ACC112 (cell line): ENCODE results near the gene PCP4L1.
"Not testable (repeated sequence)": the region's sequence is repeated elsewhere in the genome, so short reads cannot be mapped to it uniquely, and the experiment has no call there.

Experiments
- H2AFZ ChIP-seq: fragments of 200-600 bp; sonication (generic); one replicate; pipeline ENCODE4 v1.6.0; 2017; ENCODE audit warnings: antibody characterized with exemption, low read length; ENCODE audit not compliant: unreplicated experiment
- H3K27ac ChIP-seq: fragments of 200-600 bp; sonication (generic); 2 replicates; pipeline ENCODE4 v1.5.1; 2014; ENCODE audit warnings: low read depth, mild to moderate bottlenecking, antibody characterized with exemption, low read length, moderate library complexity
- H3K27me3 ChIP-seq: fragments of 200-600 bp; sonication (generic); 2 replicates; pipeline ENCODE4 v1.6.1; 2014; ENCODE audit warnings: mild to moderate bottlenecking, antibody characterized with exemption, low read length, moderate library complexity, mixed read lengths; ENCODE audit not compliant: insufficient read depth
- H3K36me3 ChIP-seq: fragments of 200-600 bp; sonication (generic); 2 replicates; pipeline ENCODE4 v1.6.1; 2016; ENCODE audit warnings: mild to moderate bottlenecking, antibody characterized with exemption, low read length, moderate library complexity, mixed read lengths; ENCODE audit not compliant: insufficient read depth
- H3K4me1 ChIP-seq: fragments of 200-600 bp; sonication (generic); one replicate; pipeline ENCODE4 v1.6.1; 2016; ENCODE audit warnings: low read length, mixed read lengths; ENCODE audit not compliant: insufficient read depth, unreplicated experiment, control insufficient read depth
- H3K4me3 ChIP-seq: fragments of 200-600 bp; sonication (generic); 2 replicates; pipeline ENCODE4 v1.5.1; 2014; ENCODE audit warnings: mild to moderate bottlenecking, low read depth, low read length
- H3K79me2 ChIP-seq: fragments of 200-600 bp; sonication (generic); one replicate; pipeline ENCODE4 v1.6.0; 2016; ENCODE audit warnings: low read length; ENCODE audit not compliant: control insufficient read depth, unreplicated experiment, insufficient read depth

The PCP4L1 gene

DNA sequence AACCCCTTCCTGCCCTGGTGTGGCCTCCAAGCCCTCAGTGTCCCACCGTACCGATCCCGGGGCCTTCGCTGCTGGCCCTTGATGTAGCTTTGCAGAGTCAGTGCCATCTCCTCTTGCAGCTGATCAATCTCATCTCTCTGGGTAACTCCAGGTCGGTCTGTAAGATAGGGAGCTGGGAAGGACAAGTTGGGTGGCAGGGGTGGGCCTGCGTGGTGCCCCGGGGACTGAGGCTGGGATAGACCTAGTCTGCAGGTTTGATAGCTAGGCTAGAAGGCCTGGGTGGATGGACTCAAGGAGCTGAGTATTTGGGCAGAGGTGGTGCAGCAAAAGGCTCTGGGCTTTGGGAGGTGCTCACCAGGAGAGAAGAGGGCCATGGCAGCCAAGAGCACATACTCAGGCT, 27.8 kb upstream of the PCP4L1 start:
- H3K4me1 ChIP-seq, result peaks cover 13% of the 10 kb centered on the region
- no peak overlapping the region for H3K4me3 ChIP-seq
- H3K27me3 ChIP-seq, result no peaks in the 10 kb centered on the region
- H3K27ac ChIP-seq, result no peak overlapping the region
- no peak overlapping the region for H2AFZ ChIP-seq
- H3K36me3 ChIP-seq, result no peaks in the 10 kb centered on the region
- H3K79me2 ChIP-seq, result peaks cover 3% of the 10 kb centered on the region

DNA sequence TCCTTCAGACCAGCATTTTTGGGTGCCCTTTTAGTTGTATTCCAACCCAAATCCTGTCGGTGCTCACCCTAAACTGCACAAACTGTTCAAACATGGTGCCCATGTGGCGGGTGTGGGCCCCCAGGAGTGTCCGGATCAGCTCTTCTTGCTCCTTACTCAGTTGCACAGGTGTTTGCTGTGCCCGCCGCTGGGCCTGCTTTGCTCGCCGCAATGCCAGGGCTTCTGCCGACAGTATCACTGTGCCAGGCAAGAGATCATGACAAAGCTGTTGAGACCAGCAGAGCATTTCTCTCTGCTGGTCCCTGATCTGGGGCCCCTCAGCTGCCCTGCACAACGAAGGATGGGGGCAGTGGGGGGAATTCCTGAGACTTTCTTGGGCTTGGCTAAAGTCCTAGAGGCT, 25.4 kb upstream of the PCP4L1 start:
- Histone ChIP-seq H3K36me3 (no peaks in the 10 kb centered on the region), H3K4me3 (no peak overlapping the region)

DNA sequence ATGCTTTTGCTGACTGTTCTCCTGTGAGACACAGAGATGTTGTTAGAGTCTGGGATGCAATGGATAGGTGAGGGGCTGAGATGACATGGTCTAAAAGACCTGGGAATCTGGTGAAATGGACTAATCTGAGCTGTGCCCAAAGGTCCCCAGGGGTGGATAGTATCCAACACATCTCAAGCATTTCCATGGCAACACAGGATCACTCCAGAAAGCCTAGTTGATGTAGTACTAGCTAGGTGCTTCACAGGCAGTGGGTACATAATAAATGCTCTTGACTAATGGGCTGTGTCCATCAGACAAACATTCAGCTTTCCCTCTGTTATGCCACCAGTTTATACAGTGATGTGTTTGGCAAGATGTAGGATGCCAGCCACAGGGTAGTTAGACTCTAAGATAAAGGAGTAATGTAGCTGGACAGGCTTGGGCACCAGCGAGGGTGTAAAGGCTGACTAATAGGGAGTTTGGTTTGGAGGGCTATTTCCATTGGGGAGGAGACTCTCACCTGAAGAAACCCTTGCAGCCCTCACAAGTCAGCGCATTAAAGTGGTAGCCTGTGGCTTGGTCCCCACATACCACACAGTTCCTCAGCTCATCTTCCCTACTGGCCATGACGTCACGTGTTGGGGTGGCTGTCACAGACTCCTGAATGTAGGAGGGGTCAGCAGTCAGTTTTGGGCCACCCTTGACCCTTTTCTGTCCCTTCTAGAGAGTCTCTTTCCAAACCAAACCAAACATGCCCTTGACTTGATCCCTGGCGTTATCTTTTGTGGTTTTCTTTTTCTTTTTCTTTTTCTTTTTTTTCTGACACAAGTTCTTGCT, 22.4 kb upstream of the PCP4L1 start:
- no peaks in the 10 kb centered on the region for H3K36me3 ChIP-seq
- no peaks in the 10 kb centered on the region for H3K79me2 ChIP-seq
- H3K4me3 ChIP-seq, result no peak overlapping the region
- H3K4me1 ChIP-seq, result no peaks in the 10 kb centered on the region
- H3K27me3 ChIP-seq, result no peaks in the 10 kb centered on the region
- no peak overlapping the region for H2AFZ ChIP-seq
- no peak overlapping the region for H3K27ac ChIP-seq

More for the DNA sequence above, 25.4 kb upstream of the PCP4L1 start:
- Histone ChIP-seq H3K4me1 (no peaks in the 10 kb centered on the region), H3K27me3 (no peaks in the 10 kb centered on the region), H3K27ac (no peak overlapping the region), H2AFZ (no peak overlapping the region), H3K79me2 (no peaks in the 10 kb centered on the region)

DNA sequence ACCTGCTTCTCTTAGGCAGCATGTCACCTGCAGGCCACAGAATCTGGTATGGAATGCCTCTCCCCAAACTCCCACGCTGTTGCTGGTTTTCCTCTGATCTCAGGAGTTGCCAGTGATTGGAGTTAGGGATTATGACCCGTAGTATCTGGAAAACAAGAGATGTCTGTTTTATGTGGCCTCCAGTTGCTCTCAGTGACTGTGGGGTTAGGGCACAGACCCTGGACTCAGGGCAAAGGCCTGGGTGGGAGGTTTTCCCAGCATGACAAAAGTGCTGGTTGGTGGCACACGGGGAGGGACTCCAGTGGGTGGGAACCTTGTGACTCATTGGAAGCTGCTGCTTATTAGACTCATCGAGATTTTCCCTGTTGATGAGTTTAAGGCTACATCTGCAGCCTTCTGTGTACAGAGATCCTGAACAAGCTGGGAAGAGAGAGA, 20.5 kb upstream of the PCP4L1 start, which contains the start of gene NR1I3:
Gene NR1I3, minus strand, starts transcription at position 165 of the 435 bp plus-strand sequence. CDS start 1,638 bp downstream, outside the sequence.
- Histone ChIP-seq H3K4me3 (no peak within 1 kb of the TSS), H3K36me3 (no peaks in the 10 kb centered on the region), H3K4me1 (no peaks in the 10 kb centered on the region), H2AFZ (no peak within 1 kb of the TSS), H3K27ac (no peak within 1 kb of the TSS), H3K79me2 (no peaks in the 10 kb centered on the region), H3K27me3 (no peaks in the 10 kb centered on the region)

DNA sequence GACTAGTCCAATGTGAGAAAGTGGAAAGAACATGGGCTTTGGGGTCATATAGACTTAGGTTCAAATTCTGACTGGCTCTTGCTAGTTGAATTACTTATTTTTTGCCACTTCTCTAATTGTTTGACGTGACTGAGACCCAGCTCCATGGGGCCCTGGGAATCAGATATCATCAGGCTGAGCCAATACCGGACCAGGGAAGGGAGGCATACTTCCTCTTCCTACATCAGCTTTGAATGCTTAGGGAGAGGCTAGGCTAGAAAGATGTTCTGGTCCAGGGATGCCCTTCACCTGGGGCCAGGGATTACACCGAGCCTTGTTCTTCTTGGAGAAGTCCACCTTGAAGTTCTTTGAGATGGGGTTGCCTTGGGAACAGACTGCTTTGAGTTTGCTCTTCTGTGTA, 16.9 kb upstream of the PCP4L1 start:
- no peaks in the 10 kb centered on the region for H3K27me3 ChIP-seq
- H3K4me1 ChIP-seq, result no peaks in the 10 kb centered on the region
- H3K79me2 ChIP-seq, result no peaks in the 10 kb centered on the region
- H3K4me3 ChIP-seq, result no peak overlapping the region
- no peak overlapping the region for H2AFZ ChIP-seq
- no peak overlapping the region for H3K27ac ChIP-seq
- no peaks in the 10 kb centered on the region for H3K36me3 ChIP-seq

DNA sequence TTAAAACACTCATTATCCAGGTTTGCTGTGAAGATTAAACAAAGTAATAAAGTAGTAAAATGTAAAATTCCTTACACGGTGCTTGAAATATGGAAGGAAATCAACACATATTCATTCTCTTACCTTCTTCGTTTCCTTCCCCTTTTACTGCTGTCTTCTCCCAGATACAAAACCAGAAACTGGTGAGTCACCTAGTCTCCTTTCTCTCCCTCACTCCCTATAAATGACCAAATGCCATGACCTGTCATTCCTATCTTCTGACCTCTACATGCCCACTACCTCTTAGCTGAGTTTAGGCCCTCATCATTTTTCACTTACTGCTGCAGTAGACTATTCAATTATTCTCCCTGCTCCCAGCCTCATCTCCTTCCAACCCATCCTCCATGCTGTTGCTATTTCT, 16.2 kb upstream of the PCP4L1 start:
- Histone ChIP-seq H3K27me3 (no peaks in the 10 kb centered on the region), H3K79me2 (no peaks in the 10 kb centered on the region), H3K36me3 (no peaks in the 10 kb centered on the region), H3K4me3 (no peak overlapping the region), H2AFZ (no peak overlapping the region), H3K27ac (no peak overlapping the region), H3K4me1 (no peaks in the 10 kb centered on the region)

DNA sequence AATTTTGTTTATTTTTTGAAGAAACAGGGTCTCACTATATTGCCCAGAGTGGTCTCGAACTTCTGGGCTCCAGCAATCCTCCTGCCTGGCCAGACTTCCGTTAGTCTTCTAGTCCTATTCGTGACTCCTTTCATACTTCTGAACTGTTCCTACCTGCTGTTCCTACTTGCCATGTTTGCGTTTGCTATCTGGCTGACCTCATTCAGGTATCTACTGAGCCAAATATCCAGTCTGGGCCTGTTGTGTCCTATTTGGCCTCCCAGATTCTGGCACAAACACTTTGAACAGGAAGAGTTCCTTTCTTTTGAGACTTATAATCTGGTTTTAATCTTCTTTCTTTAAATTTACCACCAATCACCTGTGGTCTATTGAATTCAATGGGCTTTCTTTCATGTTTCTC, 13.7 kb upstream of the PCP4L1 start:
- H3K4me3 ChIP-seq, result no peak overlapping the region
- no peaks in the 10 kb centered on the region for H3K79me2 ChIP-seq
- no peak overlapping the region for H2AFZ ChIP-seq
- H3K27ac ChIP-seq, result no peak overlapping the region
- H3K36me3 ChIP-seq, result no peaks in the 10 kb centered on the region
- H3K27me3 ChIP-seq, result no peaks in the 10 kb centered on the region
- H3K4me1 ChIP-seq, result no peaks in the 10 kb centered on the region

DNA sequence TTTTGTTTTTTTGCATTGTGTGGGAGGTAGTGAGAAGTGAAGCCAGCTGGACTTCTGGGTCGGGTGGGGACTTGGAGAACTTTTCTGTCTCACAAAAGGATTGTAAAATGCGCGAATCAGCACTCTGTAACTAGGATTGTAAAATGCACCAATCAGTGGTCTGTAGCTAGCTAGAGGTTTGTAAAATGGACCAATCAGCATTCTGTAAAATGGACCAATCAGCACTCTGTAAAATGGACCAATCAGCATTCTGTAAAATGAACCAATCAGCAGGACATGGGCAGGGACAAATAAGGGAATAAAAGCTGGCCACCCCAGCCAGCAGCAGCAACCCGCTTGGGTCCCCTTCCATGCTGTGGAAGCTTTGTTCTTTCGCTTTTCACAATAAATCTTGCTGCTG, 8.4 kb upstream of the PCP4L1 start:
- not testable (repeated sequence) for H3K4me1 ChIP-seq, H3K4me3 ChIP-seq, H3K27ac ChIP-seq, H3K36me3 ChIP-seq, H2AFZ ChIP-seq, H3K79me2 ChIP-seq, H3K27me3 ChIP-seq

DNA sequence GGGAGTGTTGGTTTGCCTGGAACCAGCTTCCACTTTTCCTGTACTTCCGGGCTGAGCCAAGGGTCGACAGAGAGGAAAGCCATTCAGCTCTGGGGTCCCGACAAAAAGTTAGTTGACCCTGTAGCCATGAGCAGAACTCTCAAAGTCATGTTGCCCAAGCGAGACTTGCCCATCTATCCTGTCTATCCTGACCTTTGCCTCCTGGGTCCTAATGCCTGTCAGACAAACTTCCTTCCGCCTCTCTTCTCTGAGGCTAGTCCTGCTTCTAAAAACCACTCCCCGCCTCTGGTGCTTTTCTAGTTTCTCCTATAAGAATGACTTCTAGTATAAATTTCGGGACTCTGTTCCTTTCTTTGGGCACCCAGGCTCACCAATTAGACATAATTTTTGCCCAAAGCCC, 7.7 kb upstream of the PCP4L1 start:
- no peaks in the 10 kb centered on the region for H3K36me3 ChIP-seq
- no peaks in the 10 kb centered on the region for H3K27me3 ChIP-seq
- no peak overlapping the region for H2AFZ ChIP-seq
- H3K4me1 ChIP-seq, result no peaks in the 10 kb centered on the region
- no peak overlapping the region for H3K27ac ChIP-seq
- no peak overlapping the region for H3K4me3 ChIP-seq
- no peaks in the 10 kb centered on the region for H3K79me2 ChIP-seq

DNA sequence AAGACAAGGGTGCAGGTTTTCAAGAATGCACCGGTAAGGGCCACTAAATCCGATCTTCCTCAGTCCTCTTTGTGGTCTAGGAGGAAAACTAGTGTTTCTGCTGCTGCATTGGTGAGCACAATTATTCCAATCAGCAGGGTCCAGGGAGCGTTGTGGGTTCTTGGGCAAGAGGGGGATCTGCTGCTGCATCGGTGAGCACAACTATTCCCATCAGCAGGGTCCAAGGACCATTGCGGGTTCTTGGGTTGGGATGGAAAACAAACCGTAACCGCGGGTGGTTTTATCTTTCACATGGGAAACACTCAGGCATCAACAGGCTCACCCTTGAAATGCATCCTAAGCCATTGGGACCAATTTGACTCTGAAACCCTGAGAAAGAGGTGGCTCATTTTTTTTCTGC, 7.0 kb upstream of the PCP4L1 start:
- H3K27me3 ChIP-seq, result no peaks in the 10 kb centered on the region
- no peak overlapping the region for H3K4me3 ChIP-seq
- H3K79me2 ChIP-seq, result no peaks in the 10 kb centered on the region
- no peaks in the 10 kb centered on the region for H3K4me1 ChIP-seq
- H3K27ac ChIP-seq, result no peak overlapping the region
- no peak overlapping the region for H2AFZ ChIP-seq
- H3K36me3 ChIP-seq, result no peaks in the 10 kb centered on the region

DNA sequence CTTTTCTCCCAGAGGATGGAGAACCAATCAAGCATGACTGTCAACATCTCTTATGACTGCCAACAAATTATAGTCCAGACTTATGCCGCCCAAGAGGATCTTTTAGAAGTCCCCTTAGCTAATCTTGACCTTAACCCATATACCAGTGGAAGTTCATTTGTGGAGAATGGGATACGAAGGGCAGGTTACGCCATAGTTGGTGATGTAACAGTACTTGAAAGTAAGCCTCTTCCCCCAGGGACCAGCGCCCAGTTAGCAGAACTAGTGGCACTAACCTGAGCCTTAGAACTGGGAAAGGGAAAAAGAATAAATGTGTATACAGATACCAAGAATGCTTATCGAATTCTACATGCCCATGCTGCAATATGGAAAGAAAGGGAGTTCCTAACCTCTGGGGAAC, 3.2 kb upstream of the PCP4L1 start:
- not testable (repeated sequence) for H2AFZ ChIP-seq, H3K27ac ChIP-seq, H3K4me3 ChIP-seq, H3K4me1 ChIP-seq, H3K79me2 ChIP-seq, H3K36me3 ChIP-seq
- peaks cover 33% of the 10 kb centered on the region for H3K27me3 ChIP-seq
